Transverse colon (tissue), 4 donors: ENCODE measurements around the gene FAM120C.

Experiments
- POLR2A ChIP-seq: fragments of 450-650 bp; IDR thresholded peaks from one replicate; pipeline ENCODE4 v1.6.1; 2016; ENCODE audit warnings: antibody characterized with exemption, mild to moderate bottlenecking, moderate library complexity
- POLR2AphosphoS5 ChIP-seq, 3 donors: sonication (generic); formaldehyde crosslinking; IDR thresholded peaks; one replicate each; pipeline ENCODE4 v1.6.1; 2016; ENCODE audit warnings: antibody characterized with exemption in 3 of 3
- TF ChIP-seq, protein P1 (sequence below), 5 experiments: fragments of 200-600 bp in 3 of 5; fragments of 450-650 bp in 2 of 5; sonication (generic) in 3 of 5; IDR thresholded peaks; 1 replicate in 2 of 5; 2 replicates in 3 of 5; pipeline ENCODE4 v1.5.1; 2016 to 2017; ENCODE audit warnings: antibody characterized with exemption in 5 of 5, inconsistent platforms in 3 of 5, mild to moderate bottlenecking in 2 of 5, moderate library complexity in 1 of 5

DNA sequence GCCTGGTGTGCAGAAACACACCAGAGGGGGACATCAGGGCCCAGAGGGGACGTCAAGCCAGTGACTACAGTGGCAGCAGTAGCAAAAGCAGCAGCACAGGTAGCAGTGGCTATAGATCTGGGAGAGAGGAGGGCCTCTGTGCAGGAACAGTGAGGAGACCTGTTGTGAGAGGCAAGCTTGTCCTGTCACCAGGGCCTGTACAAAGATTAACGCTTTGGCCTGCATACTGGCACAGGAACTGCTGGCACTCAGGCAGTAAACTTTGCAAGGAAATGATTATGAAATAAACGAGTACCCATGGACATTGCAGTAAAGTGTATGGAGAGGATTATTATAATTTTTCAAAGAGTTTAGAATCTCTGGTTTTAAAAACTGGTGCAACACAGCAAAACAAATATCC lies 133.3 kb downstream of the FAM120C start:
- TF ChIP-seq, protein P1, sequence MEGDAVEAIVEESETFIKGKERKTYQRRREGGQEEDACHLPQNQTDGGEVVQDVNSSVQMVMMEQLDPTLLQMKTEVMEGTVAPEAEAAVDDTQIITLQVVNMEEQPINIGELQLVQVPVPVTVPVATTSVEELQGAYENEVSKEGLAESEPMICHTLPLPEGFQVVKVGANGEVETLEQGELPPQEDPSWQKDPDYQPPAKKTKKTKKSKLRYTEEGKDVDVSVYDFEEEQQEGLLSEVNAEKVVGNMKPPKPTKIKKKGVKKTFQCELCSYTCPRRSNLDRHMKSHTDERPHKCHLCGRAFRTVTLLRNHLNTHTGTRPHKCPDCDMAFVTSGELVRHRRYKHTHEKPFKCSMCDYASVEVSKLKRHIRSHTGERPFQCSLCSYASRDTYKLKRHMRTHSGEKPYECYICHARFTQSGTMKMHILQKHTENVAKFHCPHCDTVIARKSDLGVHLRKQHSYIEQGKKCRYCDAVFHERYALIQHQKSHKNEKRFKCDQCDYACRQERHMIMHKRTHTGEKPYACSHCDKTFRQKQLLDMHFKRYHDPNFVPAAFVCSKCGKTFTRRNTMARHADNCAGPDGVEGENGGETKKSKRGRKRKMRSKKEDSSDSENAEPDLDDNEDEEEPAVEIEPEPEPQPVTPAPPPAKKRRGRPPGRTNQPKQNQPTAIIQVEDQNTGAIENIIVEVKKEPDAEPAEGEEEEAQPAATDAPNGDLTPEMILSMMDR (IDR thresholded peaks at IDR 0.05): no peak
- no peak for TF ChIP-seq POLR2A
- no peak for TF ChIP-seq POLR2AphosphoS5 (IDR thresholded peaks at IDR 0.05)
